HEK293 (cell line): ENCODE measurements around the gene C19orf33.

Experiments
- ZNF311 ChIP-seq: fragments of 450-650 bp; formaldehyde crosslinking; IDR thresholded peaks from 2 replicates; pipeline ENCODE4 v1.5.1; 2017; ENCODE audit warnings: missing biosample characterization, missing genetic modification characterization, borderline replicate concordance
- ZNF416 ChIP-seq: fragments of 450-650 bp; formaldehyde crosslinking; IDR thresholded peaks from 2 replicates; pipeline ENCODE4 v1.5.1; 2016; ENCODE audit warnings: missing biosample characterization, missing genetic modification characterization
- ZNF596 ChIP-seq: fragments of 450-650 bp; IDR thresholded peaks from 2 replicates; pipeline ENCODE4 v1.5.0; 2018; ENCODE audit warnings: missing biosample characterization, mild to moderate bottlenecking, missing genetic modification characterization, moderate library complexity
- ZSCAN30 ChIP-seq: fragments of 450-650 bp; IDR thresholded peaks from 2 replicates; pipeline ENCODE4 v1.5.1; 2018; ENCODE audit warnings: missing biosample characterization, mild to moderate bottlenecking, missing genetic modification characterization, moderate library complexity
- TF ChIP-seq, protein P1 (sequence below): fragments of 450-650 bp; formaldehyde crosslinking; IDR thresholded peaks from 2 replicates; pipeline ENCODE4 v1.5.1; 2016; ENCODE audit warnings: missing biosample characterization, missing genetic modification characterization
- TF ChIP-seq, protein P2 (sequence below): fragments of 450-650 bp; formaldehyde crosslinking; conservative IDR thresholded peaks from 2 replicates; pipeline ENCODE4 v1.5.1; 2016; ENCODE audit warnings: low read depth, missing biosample characterization, missing genetic modification characterization
- TF ChIP-seq, protein P3 (sequence below): fragments of 450-650 bp; formaldehyde crosslinking; IDR thresholded peaks from 2 replicates; pipeline ENCODE4 v1.5.1; 2016; ENCODE audit warnings: missing biosample characterization, missing genetic modification characterization
- TF ChIP-seq, protein P4 (sequence below): fragments of 450-650 bp; formaldehyde crosslinking; IDR thresholded peaks from 2 replicates; pipeline ENCODE4 v1.5.1; 2016; ENCODE audit warnings: missing biosample characterization, missing genetic modification characterization

DNA sequence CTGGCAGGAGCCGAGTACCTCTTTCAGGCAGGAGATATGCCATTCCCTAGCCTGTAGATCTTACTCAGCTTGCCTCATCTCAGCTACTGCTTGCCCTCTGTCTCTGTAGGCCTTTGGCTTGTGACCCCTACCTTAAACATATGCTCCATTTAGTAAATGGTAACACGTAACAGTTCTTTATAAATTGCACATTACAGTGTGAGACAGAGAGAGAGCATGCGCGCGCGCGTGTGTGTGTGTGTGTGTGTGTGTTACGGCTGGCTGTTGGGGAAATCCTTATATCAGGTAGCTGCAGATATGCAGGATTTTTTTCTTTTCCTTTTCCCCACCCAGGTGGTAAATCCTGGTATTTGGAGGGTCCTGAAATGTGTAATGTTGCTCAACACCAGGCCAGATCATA, 35.5 kb upstream of the C19orf33 start:
- no peak for TF ChIP-seq ZNF311 (tag by site-specific recombination)
- TF ChIP-seq, protein P1, sequence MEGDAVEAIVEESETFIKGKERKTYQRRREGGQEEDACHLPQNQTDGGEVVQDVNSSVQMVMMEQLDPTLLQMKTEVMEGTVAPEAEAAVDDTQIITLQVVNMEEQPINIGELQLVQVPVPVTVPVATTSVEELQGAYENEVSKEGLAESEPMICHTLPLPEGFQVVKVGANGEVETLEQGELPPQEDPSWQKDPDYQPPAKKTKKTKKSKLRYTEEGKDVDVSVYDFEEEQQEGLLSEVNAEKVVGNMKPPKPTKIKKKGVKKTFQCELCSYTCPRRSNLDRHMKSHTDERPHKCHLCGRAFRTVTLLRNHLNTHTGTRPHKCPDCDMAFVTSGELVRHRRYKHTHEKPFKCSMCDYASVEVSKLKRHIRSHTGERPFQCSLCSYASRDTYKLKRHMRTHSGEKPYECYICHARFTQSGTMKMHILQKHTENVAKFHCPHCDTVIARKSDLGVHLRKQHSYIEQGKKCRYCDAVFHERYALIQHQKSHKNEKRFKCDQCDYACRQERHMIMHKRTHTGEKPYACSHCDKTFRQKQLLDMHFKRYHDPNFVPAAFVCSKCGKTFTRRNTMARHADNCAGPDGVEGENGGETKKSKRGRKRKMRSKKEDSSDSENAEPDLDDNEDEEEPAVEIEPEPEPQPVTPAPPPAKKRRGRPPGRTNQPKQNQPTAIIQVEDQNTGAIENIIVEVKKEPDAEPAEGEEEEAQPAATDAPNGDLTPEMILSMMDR (tag by site-specific recombination) = no peak
- TF ChIP-seq, protein P2, sequence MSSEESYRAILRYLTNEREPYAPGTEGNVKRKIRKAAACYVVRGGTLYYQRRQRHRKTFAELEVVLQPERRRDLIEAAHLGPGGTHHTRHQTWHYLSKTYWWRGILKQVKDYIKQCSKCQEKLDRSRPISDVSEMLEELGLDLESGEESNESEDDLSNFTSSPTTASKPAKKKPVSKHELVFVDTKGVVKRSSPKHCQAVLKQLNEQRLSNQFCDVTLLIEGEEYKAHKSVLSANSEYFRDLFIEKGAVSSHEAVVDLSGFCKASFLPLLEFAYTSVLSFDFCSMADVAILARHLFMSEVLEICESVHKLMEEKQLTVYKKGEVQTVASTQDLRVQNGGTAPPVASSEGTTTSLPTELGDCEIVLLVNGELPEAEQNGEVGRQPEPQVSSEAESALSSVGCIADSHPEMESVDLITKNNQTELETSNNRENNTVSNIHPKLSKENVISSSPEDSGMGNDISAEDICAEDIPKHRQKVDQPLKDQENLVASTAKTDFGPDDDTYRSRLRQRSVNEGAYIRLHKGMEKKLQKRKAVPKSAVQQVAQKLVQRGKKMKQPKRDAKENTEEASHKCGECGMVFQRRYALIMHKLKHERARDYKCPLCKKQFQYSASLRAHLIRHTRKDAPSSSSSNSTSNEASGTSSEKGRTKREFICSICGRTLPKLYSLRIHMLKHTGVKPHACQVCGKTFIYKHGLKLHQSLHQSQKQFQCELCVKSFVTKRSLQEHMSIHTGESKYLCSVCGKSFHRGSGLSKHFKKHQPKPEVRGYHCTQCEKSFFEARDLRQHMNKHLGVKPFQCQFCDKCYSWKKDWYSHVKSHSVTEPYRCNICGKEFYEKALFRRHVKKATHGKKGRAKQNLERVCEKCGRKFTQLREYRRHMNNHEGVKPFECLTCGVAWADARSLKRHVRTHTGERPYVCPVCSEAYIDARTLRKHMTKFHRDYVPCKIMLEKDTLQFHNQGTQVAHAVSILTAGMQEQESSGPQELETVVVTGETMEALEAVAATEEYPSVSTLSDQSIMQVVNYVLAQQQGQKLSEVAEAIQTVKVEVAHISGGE (tag by site-specific recombination) = no peak
- TF ChIP-seq, protein P3, sequence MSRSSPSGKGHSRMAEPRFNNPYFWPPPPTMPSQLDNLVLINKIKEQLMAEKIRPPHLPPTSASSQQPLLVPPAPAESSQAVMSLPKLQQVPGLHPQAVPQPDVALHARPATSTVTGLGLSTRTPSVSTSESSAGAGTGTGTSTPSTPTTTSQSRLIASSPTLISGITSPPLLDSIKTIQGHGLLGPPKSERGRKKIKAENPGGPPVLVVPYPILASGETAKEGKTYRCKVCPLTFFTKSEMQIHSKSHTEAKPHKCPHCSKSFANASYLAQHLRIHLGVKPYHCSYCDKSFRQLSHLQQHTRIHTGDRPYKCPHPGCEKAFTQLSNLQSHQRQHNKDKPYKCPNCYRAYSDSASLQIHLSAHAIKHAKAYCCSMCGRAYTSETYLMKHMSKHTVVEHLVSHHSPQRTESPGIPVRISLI (tag by site-specific recombination) = no peak
- no peak for TF ChIP-seq ZNF596
- TF ChIP-seq ZSCAN30 = no peak
- no peak for TF ChIP-seq ZNF416 (tag by site-specific recombination)
- TF ChIP-seq, protein P4, sequence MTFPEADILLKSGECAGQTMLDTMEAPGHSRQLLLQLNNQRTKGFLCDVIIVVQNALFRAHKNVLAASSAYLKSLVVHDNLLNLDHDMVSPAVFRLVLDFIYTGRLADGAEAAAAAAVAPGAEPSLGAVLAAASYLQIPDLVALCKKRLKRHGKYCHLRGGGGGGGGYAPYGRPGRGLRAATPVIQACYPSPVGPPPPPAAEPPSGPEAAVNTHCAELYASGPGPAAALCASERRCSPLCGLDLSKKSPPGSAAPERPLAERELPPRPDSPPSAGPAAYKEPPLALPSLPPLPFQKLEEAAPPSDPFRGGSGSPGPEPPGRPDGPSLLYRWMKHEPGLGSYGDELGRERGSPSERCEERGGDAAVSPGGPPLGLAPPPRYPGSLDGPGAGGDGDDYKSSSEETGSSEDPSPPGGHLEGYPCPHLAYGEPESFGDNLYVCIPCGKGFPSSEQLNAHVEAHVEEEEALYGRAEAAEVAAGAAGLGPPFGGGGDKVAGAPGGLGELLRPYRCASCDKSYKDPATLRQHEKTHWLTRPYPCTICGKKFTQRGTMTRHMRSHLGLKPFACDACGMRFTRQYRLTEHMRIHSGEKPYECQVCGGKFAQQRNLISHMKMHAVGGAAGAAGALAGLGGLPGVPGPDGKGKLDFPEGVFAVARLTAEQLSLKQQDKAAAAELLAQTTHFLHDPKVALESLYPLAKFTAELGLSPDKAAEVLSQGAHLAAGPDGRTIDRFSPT = no peak
